ENCODE data around the gene NT5M. TPM values are rescaled to one million over a fixed set of nuclear protein-coding genes. Genes with fewer than 3 reads are reported as not detected.

Gene NT5M
- total and polyA plus RNA-seq, 2 donors (not counting 1 experiment from before 2014, with no cell fraction given): 0.37 to 1.2 TPM

DNA sequence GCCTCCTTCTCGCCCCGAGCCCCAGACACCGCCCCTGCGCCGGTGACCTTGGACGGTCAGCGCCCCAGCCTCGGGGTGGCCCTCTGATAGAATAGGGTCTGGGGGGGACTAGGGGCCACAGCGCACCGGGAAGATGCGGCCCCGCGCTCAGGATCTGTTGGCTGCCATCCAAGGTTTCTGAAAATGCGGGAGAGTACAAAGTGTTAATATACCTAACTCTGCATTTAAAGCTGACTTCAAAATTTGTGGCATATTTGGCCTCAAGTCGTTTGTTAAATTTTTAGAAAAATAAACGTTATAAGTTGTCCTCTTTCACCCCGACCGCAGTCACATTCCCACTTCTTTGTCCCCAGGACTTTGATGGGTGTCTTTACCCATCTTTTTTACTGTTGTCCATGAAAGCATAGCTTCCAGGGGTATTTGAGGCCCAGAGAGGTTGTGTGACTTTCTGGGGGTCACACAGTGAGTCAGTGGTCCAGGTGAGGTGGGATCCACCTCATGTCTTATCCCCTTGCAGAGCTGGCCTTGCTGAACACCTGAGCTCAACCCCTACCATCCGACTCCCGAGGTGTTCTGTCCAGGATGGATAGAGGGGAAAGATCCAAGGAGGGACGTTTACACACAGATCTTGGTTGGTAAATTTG lies 796 bp downstream of the NT5M start:
- Histone ChIP-seq H3K9me3 (ENCODE audit: control insufficient read depth, insufficient read depth, low read depth, low read length) (no peaks in the 10 kb centered on the region), H2AFZ (ENCODE audit: low read length) (no peak overlapping the region), H4K20me1 (ENCODE audit: control insufficient read depth, extremely low read depth, insufficient read depth, low read length) (no peaks in the 10 kb centered on the region), H3K36me3 (ENCODE audit: control insufficient read depth, insufficient read depth, low read length) (no peaks in the 10 kb centered on the region), H3K27ac (ENCODE audit: insufficient read depth, low read length) (no peak overlapping the region), H3K27me3 (ENCODE audit: control insufficient read depth, insufficient read depth, low read length) (no peaks in the 10 kb centered on the region), H3K9ac (ENCODE audit: insufficient read depth, low read length) (peak overlapping the region; percentile 39), H3K4me1 (ENCODE audit: control insufficient read depth, extremely low read depth, insufficient read depth, low read length) (no peaks in the 10 kb centered on the region), H3K4me3 (replicated peaks in 1 of 4; ENCODE audit: control extremely low read depth in 1 of 4, insufficient read depth in 1 of 4, low read depth in 3 of 4, low read length in 4 of 4) (peak overlapping the region; percentile 31 to 62 (median 55)), H3K79me2 (ENCODE audit: control insufficient read depth, insufficient read depth, low read length) (no peaks in the 10 kb centered on the region), H3K4me2 (ENCODE audit: extremely low read depth, insufficient read depth, low read length) (peak overlapping the region; percentile 68)
- no peak for DNase-seq (ENCODE audit: low read depth in 2 of 2)
- TF ChIP-seq, protein P1, sequence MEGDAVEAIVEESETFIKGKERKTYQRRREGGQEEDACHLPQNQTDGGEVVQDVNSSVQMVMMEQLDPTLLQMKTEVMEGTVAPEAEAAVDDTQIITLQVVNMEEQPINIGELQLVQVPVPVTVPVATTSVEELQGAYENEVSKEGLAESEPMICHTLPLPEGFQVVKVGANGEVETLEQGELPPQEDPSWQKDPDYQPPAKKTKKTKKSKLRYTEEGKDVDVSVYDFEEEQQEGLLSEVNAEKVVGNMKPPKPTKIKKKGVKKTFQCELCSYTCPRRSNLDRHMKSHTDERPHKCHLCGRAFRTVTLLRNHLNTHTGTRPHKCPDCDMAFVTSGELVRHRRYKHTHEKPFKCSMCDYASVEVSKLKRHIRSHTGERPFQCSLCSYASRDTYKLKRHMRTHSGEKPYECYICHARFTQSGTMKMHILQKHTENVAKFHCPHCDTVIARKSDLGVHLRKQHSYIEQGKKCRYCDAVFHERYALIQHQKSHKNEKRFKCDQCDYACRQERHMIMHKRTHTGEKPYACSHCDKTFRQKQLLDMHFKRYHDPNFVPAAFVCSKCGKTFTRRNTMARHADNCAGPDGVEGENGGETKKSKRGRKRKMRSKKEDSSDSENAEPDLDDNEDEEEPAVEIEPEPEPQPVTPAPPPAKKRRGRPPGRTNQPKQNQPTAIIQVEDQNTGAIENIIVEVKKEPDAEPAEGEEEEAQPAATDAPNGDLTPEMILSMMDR (conservative IDR thresholded peaks at IDR 0.05 in 1 of 2, IDR thresholded peaks at IDR 0.05 in 1 of 2; ENCODE audit: low read depth in 1 of 2, low read length in 2 of 2): no peak
- no peak for TF ChIP-seq EZH2 (IDR thresholded peaks at IDR 0.05; ENCODE audit: low read length, missing control alignments)

DNA sequence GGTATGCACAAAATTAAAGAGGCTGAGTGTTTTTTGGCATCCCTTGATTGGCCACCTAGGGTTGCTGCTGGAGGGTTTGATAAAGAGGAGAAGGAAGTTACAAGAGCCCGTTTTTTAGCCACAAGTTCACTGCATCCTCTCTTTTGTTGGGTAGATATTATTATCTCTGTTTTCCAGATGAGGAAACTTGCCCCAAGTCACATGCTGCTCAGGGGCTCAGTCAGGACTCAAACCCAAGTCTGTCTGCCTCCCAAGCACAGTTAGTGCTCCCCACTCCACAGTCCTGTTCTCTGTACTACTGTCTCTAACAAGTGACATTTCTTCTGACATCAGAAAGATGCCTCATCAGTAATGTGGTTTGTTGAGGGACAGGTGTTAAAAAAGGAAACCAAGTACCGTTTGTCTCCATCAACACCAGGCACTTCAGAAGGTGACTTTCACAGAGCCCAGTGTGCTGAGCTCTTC lies 1.4 kb downstream of the NT5M start:
- Histone ChIP-seq H3K9me3 (ENCODE audit: control insufficient read depth, insufficient read depth, low read depth, low read length) (no peaks in the 10 kb centered on the region), H3K4me1 (ENCODE audit: control insufficient read depth, extremely low read depth, insufficient read depth, low read length) (no peaks in the 10 kb centered on the region), H4K20me1 (ENCODE audit: control insufficient read depth, extremely low read depth, insufficient read depth, low read length) (no peaks in the 10 kb centered on the region), H3K79me2 (ENCODE audit: control insufficient read depth, insufficient read depth, low read length) (no peaks in the 10 kb centered on the region), H2AFZ (ENCODE audit: low read length) (no peak overlapping the region), H3K4me2 (ENCODE audit: extremely low read depth, insufficient read depth, low read length) (no peak overlapping the region), H3K36me3 (ENCODE audit: control insufficient read depth, insufficient read depth, low read length) (no peaks in the 10 kb centered on the region), H3K4me3 (replicated peaks in 1 of 4; ENCODE audit: control extremely low read depth in 1 of 4, insufficient read depth in 1 of 4, low read depth in 3 of 4, low read length in 4 of 4) (no peak overlapping the region), H3K27me3 (ENCODE audit: control insufficient read depth, insufficient read depth, low read length) (no peaks in the 10 kb centered on the region), H3K27ac (ENCODE audit: insufficient read depth, low read length) (no peak overlapping the region), H3K9ac (ENCODE audit: insufficient read depth, low read length) (no peak overlapping the region)
- TF ChIP-seq EZH2 (IDR thresholded peaks at IDR 0.05; ENCODE audit: low read length, missing control alignments): no peak
- TF ChIP-seq, protein P1 (conservative IDR thresholded peaks at IDR 0.05 in 1 of 2, IDR thresholded peaks at IDR 0.05 in 1 of 2; ENCODE audit: low read depth in 1 of 2, low read length in 2 of 2): no peak
- DNase-seq (ENCODE audit: low read depth in 2 of 2): no peak

DNA sequence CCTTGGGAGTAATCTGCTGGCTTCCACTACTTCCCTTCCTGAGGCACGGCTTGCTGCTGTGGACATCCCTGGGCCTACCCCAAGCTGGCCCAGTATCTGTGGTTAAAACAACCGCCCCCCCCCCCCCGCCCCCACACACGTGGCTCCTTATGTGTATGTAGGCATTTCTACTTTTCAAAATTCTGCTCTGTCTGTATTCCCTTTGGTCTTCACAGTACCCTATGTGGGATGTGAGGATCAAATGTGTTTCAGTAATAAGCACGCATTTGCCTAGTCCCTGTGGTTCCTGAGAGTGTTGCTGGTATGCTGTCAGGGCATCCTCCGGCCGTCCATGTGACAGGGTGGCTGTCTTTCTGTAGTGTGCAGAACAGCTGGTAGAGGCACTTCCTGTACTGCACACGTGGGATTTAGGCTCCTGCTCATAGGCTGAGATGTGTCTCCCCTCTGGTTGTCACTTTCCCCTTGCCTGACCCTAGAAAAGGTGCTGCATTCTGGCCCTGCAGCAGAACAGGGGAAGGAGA lies 2.2 kb downstream of the NT5M start:
- Histone ChIP-seq H3K79me2 (ENCODE audit: control insufficient read depth, insufficient read depth, low read length) (no peaks in the 10 kb centered on the region), H3K27me3 (ENCODE audit: control insufficient read depth, insufficient read depth, low read length) (no peaks in the 10 kb centered on the region), H4K20me1 (ENCODE audit: control insufficient read depth, extremely low read depth, insufficient read depth, low read length) (no peaks in the 10 kb centered on the region), H2AFZ (ENCODE audit: low read length) (no peak overlapping the region), H3K27ac (ENCODE audit: insufficient read depth, low read length) (no peak overlapping the region), H3K4me1 (ENCODE audit: control insufficient read depth, extremely low read depth, insufficient read depth, low read length) (no peaks in the 10 kb centered on the region), H3K9ac (ENCODE audit: insufficient read depth, low read length) (no peak overlapping the region), H3K36me3 (ENCODE audit: control insufficient read depth, insufficient read depth, low read length) (no peaks in the 10 kb centered on the region), H3K4me3 (replicated peaks in 1 of 4; ENCODE audit: control extremely low read depth in 1 of 4, insufficient read depth in 1 of 4, low read depth in 3 of 4, low read length in 4 of 4) (no peak overlapping the region), H3K4me2 (ENCODE audit: extremely low read depth, insufficient read depth, low read length) (no peak overlapping the region), H3K9me3 (ENCODE audit: control insufficient read depth, insufficient read depth, low read depth, low read length) (no peaks in the 10 kb centered on the region)
- DNase-seq (ENCODE audit: low read depth in 2 of 2): no peak
- TF ChIP-seq, protein P1 (conservative IDR thresholded peaks at IDR 0.05 in 1 of 2, IDR thresholded peaks at IDR 0.05 in 1 of 2; ENCODE audit: low read depth in 1 of 2, low read length in 2 of 2): no peak
- TF ChIP-seq EZH2 (IDR thresholded peaks at IDR 0.05; ENCODE audit: low read length, missing control alignments): no peak
